WTC11 (cell line): ENCODE measurements around the gene CD3E.

ENCODE experiments used
- FOXP1 ChIP-seq: sonication (generic); formaldehyde crosslinking; IDR thresholded peaks from 2 replicates; pipeline ENCODE4 v1.8.0; 2022; ENCODE audit warnings: missing genetic modification reagents, mild to moderate bottlenecking, moderate library complexity, borderline replicate concordance
- JUN ChIP-seq: sonication (generic); formaldehyde crosslinking; IDR thresholded peaks from 2 replicates; pipeline ENCODE4 v1.8.0; 2023; ENCODE audit warnings: mild to moderate bottlenecking, missing genetic modification reagents
- RORB ChIP-seq: fragments of 250-450 bp; sonication (Bioruptor Pico); IDR thresholded peaks from 2 replicates; pipeline ENCODE4 v1.9.0; 2021; ENCODE audit warnings: mild to moderate bottlenecking
- SMAD3 ChIP-seq: sonication (generic); formaldehyde crosslinking; IDR thresholded peaks from 2 replicates; pipeline ENCODE4 v1.8.0; 2022; ENCODE audit warnings: missing genetic modification reagents, mild to moderate bottlenecking, borderline replicate concordance
- SP1 ChIP-seq: sonication (generic); formaldehyde crosslinking; conservative IDR thresholded peaks from 2 replicates; pipeline ENCODE4 v1.8.1; 2022; ENCODE audit warnings: missing genetic modification reagents
- TF ChIP-seq, protein P1 (sequence below): fragments of 200-600 bp; IDR thresholded peaks from 2 replicates; pipeline ENCODE4 v1.8.0; 2022; ENCODE audit warnings: antibody characterized with exemption
- TF ChIP-seq, protein P2 (sequence below): sonication (generic); formaldehyde crosslinking; IDR thresholded peaks from 2 replicates; pipeline ENCODE4 v1.8.0; 2022; ENCODE audit warnings: mild to moderate bottlenecking, missing genetic modification reagents
- TF ChIP-seq, protein P3 (sequence below): sonication (generic); formaldehyde crosslinking; IDR thresholded peaks from 2 replicates; pipeline ENCODE4 v1.8.0; 2022; ENCODE audit warnings: mild to moderate bottlenecking, missing genetic modification reagents
- TF ChIP-seq, protein P4 (sequence below): sonication (generic); formaldehyde crosslinking; IDR thresholded peaks from 2 replicates; pipeline ENCODE4 v1.8.0; 2022; ENCODE audit warnings: mild to moderate bottlenecking, missing genetic modification reagents
- TF ChIP-seq, protein P5 (sequence below): sonication (generic); formaldehyde crosslinking; IDR thresholded peaks from 2 replicates; pipeline ENCODE4 v1.8.0; 2022; ENCODE audit warnings: mild to moderate bottlenecking, missing genetic modification reagents

DNA sequence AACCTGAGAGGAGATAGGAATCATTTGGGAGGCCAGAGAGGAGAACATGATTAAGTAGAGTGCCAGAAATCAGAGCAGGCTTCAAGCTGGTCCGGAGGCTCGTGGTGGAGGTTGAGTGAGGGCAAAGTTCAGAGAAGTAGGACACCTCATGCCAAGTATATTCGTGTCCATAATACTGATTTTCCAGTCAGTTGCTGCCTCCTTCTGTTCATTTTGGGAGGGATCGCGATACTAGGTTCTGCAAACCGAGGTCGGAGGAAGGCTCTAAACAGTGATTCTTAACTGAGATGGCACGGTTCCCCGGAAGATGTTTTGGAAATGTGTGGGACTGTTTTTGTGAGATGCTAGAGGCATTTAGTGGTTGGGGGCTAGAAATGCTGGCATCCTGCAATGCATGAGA is 13.6 kb upstream of the CD3E start:
- TF ChIP-seq RORB, result no peak
- TF ChIP-seq, protein P1, sequence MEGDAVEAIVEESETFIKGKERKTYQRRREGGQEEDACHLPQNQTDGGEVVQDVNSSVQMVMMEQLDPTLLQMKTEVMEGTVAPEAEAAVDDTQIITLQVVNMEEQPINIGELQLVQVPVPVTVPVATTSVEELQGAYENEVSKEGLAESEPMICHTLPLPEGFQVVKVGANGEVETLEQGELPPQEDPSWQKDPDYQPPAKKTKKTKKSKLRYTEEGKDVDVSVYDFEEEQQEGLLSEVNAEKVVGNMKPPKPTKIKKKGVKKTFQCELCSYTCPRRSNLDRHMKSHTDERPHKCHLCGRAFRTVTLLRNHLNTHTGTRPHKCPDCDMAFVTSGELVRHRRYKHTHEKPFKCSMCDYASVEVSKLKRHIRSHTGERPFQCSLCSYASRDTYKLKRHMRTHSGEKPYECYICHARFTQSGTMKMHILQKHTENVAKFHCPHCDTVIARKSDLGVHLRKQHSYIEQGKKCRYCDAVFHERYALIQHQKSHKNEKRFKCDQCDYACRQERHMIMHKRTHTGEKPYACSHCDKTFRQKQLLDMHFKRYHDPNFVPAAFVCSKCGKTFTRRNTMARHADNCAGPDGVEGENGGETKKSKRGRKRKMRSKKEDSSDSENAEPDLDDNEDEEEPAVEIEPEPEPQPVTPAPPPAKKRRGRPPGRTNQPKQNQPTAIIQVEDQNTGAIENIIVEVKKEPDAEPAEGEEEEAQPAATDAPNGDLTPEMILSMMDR, result no peak
- TF ChIP-seq FOXP1 (CRISPR knock-in tag), result no peak
- TF ChIP-seq, protein P2, sequence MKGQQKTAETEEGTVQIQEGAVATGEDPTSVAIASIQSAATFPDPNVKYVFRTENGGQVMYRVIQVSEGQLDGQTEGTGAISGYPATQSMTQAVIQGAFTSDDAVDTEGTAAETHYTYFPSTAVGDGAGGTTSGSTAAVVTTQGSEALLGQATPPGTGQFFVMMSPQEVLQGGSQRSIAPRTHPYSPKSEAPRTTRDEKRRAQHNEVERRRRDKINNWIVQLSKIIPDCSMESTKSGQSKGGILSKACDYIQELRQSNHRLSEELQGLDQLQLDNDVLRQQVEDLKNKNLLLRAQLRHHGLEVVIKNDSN (CRISPR knock-in tag), result no peak
- no peak for TF ChIP-seq JUN (CRISPR knock-in tag)
- no peak for TF ChIP-seq SP1
- TF ChIP-seq, protein P3, sequence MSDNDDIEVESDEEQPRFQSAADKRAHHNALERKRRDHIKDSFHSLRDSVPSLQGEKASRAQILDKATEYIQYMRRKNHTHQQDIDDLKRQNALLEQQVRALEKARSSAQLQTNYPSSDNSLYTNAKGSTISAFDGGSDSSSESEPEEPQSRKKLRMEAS (CRISPR knock-in tag), result no peak
- TF ChIP-seq, protein P4, sequence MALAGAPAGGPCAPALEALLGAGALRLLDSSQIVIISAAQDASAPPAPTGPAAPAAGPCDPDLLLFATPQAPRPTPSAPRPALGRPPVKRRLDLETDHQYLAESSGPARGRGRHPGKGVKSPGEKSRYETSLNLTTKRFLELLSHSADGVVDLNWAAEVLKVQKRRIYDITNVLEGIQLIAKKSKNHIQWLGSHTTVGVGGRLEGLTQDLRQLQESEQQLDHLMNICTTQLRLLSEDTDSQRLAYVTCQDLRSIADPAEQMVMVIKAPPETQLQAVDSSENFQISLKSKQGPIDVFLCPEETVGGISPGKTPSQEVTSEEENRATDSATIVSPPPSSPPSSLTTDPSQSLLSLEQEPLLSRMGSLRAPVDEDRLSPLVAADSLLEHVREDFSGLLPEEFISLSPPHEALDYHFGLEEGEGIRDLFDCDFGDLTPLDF, result no peak
- TF ChIP-seq, protein P5, sequence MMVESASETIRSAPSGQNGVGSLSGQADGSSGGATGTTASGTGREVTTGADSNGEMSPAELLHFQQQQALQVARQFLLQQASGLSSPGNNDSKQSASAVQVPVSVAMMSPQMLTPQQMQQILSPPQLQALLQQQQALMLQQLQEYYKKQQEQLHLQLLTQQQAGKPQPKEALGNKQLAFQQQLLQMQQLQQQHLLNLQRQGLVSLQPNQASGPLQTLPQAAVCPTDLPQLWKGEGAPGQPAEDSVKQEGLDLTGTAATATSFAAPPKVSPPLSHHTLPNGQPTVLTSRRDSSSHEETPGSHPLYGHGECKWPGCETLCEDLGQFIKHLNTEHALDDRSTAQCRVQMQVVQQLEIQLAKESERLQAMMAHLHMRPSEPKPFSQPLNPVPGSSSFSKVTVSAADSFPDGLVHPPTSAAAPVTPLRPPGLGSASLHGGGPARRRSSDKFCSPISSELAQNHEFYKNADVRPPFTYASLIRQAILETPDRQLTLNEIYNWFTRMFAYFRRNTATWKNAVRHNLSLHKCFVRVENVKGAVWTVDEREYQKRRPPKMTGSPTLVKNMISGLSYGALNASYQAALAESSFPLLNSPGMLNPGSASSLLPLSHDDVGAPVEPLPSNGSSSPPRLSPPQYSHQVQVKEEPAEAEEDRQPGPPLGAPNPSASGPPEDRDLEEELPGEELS (CRISPR knock-in tag), result no peak
- no peak for TF ChIP-seq SMAD3 (CRISPR knock-in tag)
